SU-DHL-6 (cell line): Measurements from ENCODE around the gene FGF6.

Experiments used
- EZH2phosphoT487 ChIP-seq: fragments of 200-600 bp; sonication (generic), shearing (Covaris generic); conservative IDR thresholded peaks from 2 replicates; pipeline ENCODE4 v1.6.1; 2018; ENCODE audit warnings: mild to moderate bottlenecking, antibody characterized with exemption, low read length, moderate library complexity, mixed read lengths
- TF ChIP-seq, protein P1 (sequence below): fragments of 200-600 bp; sonication (generic); IDR thresholded peaks from one replicate; pipeline ENCODE4 v1.5.1; 2017; ENCODE audit warnings: antibody characterized with exemption, mild to moderate bottlenecking, low read length, moderate library complexity; ENCODE audit not compliant: insufficient read depth, poor library complexity, severe bottlenecking

DNA sequence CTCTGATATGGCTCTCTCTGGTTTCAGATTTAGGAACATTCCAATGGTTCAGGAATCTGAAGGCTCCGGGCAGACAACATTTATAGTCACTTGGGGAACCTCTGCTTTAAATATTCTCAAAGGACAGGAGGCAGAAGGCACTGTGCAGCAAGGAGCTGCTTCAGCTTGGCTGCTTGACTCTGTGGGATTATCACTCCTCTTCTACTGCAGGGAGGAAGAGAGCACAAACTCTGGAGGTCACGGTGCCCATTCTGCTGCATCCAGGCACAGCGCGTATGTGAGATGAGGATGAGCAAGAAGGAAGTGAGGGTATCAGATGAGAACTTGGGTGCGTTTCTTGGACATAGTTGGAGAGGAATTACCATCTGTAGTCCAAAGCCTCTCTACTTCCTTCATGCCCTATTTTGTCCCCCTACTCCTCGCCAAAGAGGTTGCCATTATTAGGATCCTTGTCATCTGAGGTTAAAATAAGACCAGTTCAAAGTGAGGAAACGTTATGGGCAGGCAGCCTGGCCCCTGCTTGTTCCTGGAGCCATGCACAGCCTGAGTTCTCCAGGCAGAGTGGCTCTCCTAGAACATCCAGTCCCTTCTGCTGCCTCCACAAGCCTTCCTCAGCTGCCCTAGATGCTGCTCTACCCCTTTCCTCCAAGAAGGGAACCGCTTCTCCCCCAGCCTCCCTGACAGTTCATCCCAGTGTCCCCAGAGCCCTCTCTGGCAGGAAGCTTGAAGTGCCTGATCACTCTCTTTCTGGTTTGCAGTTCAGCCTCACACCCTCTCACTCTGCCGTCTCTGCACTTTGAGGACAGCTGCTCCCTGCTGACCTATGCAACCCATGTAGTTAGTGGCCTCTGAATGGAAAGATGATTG, 12.5 kb downstream of the FGF6 start:
- TF ChIP-seq, protein P1, sequence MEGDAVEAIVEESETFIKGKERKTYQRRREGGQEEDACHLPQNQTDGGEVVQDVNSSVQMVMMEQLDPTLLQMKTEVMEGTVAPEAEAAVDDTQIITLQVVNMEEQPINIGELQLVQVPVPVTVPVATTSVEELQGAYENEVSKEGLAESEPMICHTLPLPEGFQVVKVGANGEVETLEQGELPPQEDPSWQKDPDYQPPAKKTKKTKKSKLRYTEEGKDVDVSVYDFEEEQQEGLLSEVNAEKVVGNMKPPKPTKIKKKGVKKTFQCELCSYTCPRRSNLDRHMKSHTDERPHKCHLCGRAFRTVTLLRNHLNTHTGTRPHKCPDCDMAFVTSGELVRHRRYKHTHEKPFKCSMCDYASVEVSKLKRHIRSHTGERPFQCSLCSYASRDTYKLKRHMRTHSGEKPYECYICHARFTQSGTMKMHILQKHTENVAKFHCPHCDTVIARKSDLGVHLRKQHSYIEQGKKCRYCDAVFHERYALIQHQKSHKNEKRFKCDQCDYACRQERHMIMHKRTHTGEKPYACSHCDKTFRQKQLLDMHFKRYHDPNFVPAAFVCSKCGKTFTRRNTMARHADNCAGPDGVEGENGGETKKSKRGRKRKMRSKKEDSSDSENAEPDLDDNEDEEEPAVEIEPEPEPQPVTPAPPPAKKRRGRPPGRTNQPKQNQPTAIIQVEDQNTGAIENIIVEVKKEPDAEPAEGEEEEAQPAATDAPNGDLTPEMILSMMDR: no peak
- TF ChIP-seq EZH2phosphoT487: no peak
